Effector memory CD4-positive, alpha-beta T cell (primary cell): ENCODE measurements around the gene UBE2V1.
A peak's percentile ranks its signal among the peaks of the same experiment; 100 is the strongest.

Source experiments
- DNase-seq, 3 donors: peaks; one replicate each; pipeline ENCODE4 v3.0.0-alpha.2; 2020
- H3K27ac ChIP-seq: 2 replicates; pipeline ENCODE4 v1.7.0; 2013; ENCODE audit warnings: mild to moderate bottlenecking, low read length, moderate library complexity; ENCODE audit not compliant: insufficient read depth, poor library complexity, severe bottlenecking
- H3K27me3 ChIP-seq: replicated peaks from 2 replicates; pipeline ENCODE4 v1.7.0; 2013; ENCODE audit warnings: mild to moderate bottlenecking, low read length; ENCODE audit not compliant: insufficient read depth, control insufficient read depth, poor library complexity, severe bottlenecking
- H3K36me3 ChIP-seq: 2 replicates; pipeline ENCODE4 v1.7.0; 2013; ENCODE audit warnings: mild to moderate bottlenecking, low read length, moderate library complexity; ENCODE audit not compliant: control insufficient read depth, insufficient read depth
- H3K4me1 ChIP-seq: 2 replicates; pipeline ENCODE4 v1.7.0; 2013; ENCODE audit warnings: low read length, mild to moderate bottlenecking; ENCODE audit not compliant: control insufficient read depth, insufficient read depth, poor library complexity, severe bottlenecking
- H3K4me3 ChIP-seq: 2 replicates; pipeline ENCODE4 v1.7.0; 2013; ENCODE audit warnings: low read length, low read depth, mild to moderate bottlenecking; ENCODE audit not compliant: insufficient read depth, poor library complexity, severe bottlenecking
- H3K9me3 ChIP-seq: 2 replicates; pipeline ENCODE4 v1.7.0; 2013; ENCODE audit warnings: mild to moderate bottlenecking, low read length, moderate library complexity; ENCODE audit not compliant: control insufficient read depth

The UBE2V1 gene

DNA sequence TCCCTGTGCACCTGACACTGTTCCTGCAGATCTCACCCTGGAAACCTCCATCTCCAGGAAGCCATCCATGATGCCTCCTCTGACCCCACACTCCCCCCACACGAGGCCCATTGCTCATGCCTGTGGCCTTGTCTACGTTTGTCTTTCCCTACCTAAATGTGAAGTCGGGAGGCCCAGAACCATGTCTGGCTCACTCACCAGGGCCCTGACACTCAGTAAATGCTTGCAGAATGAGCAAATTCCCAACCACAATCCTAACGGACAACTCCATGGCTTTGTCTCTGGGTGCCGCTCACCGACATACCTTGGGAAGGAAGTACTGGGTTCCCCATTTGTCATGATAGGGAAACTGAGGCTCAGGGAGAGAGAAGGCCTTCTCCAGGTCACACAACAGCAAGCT, 33.3 kb upstream of the UBE2V1 start:
- Histone ChIP-seq H3K4me3 (peak overlapping the region; percentile 13), H3K27me3 (no peaks in the 10 kb centered on the region), H3K36me3 (peaks cover 9% of the 10 kb centered on the region), H3K4me1 (peaks cover 26% of the 10 kb centered on the region), H3K27ac (peak overlapping the region; percentile 78), H3K9me3 (no peaks in the 10 kb centered on the region)
- DNase-seq, result no peak

DNA sequence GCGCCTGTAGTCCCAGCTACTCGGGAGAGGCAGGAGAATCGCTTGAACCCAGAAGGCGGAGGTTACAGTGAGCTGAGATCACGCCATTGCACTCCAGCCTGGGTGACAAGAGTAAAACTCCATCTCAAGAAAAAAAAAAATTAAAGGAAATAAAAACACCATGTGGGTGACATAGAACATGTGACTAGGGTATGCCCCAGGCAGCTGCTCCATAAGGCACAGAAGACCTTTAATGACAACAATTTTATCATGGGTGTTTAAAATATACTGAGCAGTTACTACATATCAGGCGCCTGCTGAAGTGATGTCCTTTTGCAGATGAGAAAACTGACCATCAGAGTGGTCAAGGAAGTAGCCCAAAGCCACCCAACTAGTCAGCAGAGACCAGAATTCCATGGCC, 32.6 kb upstream of the UBE2V1 start:
- H3K27me3 ChIP-seq, result no peaks in the 10 kb centered on the region
- no peak overlapping the region for H3K4me3 ChIP-seq
- peak overlapping the region; percentile 29 for H3K27ac ChIP-seq
- DNase-seq, result no peak
- peaks cover 22% of the 10 kb centered on the region for H3K4me1 ChIP-seq
- H3K9me3 ChIP-seq, result no peaks in the 10 kb centered on the region
- peaks cover 13% of the 10 kb centered on the region for H3K36me3 ChIP-seq

DNA sequence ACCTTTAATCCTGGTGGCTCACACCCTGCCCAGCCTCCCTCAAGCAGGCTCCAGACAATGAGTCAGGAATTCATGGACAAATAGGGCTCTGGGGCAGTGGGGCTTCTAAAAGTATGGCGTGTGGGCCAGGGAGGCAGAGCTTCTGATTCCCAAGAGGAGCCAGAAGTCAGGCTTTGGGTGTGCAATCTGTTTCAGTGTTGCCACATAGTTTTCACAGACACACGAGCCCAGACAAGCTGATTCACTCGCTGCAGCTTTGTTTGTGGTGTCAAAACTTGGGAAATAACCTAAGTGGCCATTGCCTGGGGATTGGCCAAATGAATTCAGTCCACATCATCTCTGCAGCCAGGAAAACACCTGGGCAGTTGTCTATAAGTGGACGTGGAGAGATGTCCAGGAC, 31.4 kb upstream of the UBE2V1 start:
- peaks cover 22% of the 10 kb centered on the region for H3K4me1 ChIP-seq
- peaks cover 20% of the 10 kb centered on the region for H3K36me3 ChIP-seq
- H3K9me3 ChIP-seq, result no peaks in the 10 kb centered on the region
- no peaks in the 10 kb centered on the region for H3K27me3 ChIP-seq
- no peak for DNase-seq
- H3K27ac ChIP-seq, result no peak overlapping the region
- no peak overlapping the region for H3K4me3 ChIP-seq

GRCh38 chr20:50142812-50143211, 29.9 kb upstream of the UBE2V1 start:
- Histone ChIP-seq H3K4me1 (peaks cover 21% of the 10 kb centered on the region), H3K27ac (no peak overlapping the region), H3K36me3 (peaks cover 20% of the 10 kb centered on the region), H3K4me3 (no peak overlapping the region), H3K9me3 (no peaks in the 10 kb centered on the region), H3K27me3 (no peaks in the 10 kb centered on the region)
- no peak for DNase-seq

DNA sequence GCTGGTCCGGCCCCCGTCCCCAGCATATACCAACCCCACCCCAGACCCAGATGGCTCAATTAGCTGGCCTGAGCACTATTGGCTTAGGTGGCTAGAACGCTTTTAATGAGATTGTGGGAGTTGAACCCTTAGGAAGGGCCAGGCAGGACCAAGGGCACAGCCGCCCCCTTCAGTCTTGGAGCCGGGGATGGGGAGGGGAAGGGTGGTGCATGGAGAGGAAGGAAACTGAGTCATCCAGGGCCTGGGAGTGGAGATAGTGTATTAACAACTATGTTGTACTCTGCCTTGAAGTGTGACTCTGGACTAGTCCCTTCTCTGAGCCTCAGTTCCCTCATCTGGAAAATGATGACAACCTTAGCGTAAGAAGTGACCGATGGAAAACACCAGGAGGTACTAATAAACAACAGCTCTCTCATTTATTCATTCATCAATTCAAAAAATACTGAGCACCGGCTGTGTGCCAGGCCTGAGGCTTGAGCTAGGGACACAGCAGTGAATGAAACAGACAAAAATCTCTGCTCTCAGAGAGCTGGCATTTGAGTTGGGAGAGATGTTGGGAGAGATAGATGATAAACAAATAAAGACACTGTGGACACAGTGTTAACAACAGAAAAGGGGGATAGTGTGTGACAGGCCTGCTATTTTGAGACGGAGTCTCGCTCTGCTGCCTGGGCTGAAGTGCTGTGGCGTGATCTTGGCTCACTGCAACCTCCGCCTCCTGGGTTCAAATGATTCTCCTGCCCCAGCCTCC, 29.0 kb upstream of the UBE2V1 start:
- DNase-seq, result no peak
- H3K27ac ChIP-seq, result no peak overlapping the region
- peaks cover 20% of the 10 kb centered on the region for H3K36me3 ChIP-seq
- H3K27me3 ChIP-seq, result no peaks in the 10 kb centered on the region
- H3K9me3 ChIP-seq, result no peaks in the 10 kb centered on the region
- no peak overlapping the region for H3K4me3 ChIP-seq
- peaks cover 13% of the 10 kb centered on the region for H3K4me1 ChIP-seq

DNA sequence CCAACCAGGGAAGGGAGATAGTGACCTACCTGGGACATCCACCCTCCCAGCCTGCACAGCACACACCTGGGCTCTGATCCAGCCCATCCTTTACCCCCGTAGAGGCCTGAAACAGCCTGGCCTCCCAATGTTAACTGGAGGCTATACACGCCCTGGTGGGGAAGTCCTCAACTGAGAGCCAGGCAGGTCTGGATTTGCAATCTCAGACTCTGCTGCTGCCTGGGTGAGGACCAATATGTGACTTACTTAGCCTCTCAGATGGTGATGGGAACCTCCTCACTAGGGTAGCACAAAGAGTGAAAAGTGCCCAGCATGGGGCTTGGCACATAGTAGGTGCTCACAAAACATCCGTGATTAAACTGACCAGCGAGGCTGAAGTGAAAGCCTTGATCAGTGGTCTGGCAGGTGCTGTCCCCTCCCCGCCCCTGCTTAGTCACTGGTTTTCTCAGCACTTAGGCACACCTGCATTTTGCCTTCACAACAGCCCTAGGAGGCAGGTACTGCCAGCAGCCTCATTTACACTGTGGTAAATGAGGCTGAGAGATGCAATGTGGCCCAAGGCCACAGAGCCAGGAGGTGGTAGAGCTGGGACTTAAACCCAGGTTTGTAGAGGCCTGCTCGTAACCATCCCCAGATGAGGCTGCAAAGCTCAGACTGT, 28.2 kb upstream of the UBE2V1 start:
- no peak overlapping the region for H3K4me3 ChIP-seq
- H3K4me1 ChIP-seq, result peaks cover 4% of the 10 kb centered on the region
- no peaks in the 10 kb centered on the region for H3K9me3 ChIP-seq
- H3K27ac ChIP-seq, result no peak overlapping the region
- DNase-seq, result no peak
- H3K27me3 ChIP-seq, result no peaks in the 10 kb centered on the region
- peaks cover 20% of the 10 kb centered on the region for H3K36me3 ChIP-seq

- no peak for DNase-seq
- Histone ChIP-seq H3K4me3 (no peak overlapping the region), H3K27me3 (no peaks in the 10 kb centered on the region), H3K27ac (no peak overlapping the region), H3K36me3 (peaks cover 20% of the 10 kb centered on the region), H3K9me3 (no peaks in the 10 kb centered on the region), H3K4me1 (no peaks in the 10 kb centered on the region)
Measured at GRCh38 chr20:50140339-50140859, 27.4 kb upstream of the UBE2V1 start.

- H3K4me1 ChIP-seq, result no peaks in the 10 kb centered on the region
- no peak overlapping the region for H3K4me3 ChIP-seq
- DNase-seq, result no peak
- H3K36me3 ChIP-seq, result peaks cover 34% of the 10 kb centered on the region
- H3K27me3 ChIP-seq, result no peaks in the 10 kb centered on the region
- no peaks in the 10 kb centered on the region for H3K9me3 ChIP-seq
- H3K27ac ChIP-seq, result no peak overlapping the region
Measured at GRCh38 chr20:50138479-50139393, 25.8 kb upstream of the UBE2V1 start.

GRCh38 chr20:50138120-50138478, 25.1 kb upstream of the UBE2V1 start:
- Histone ChIP-seq H3K4me3 (no peak overlapping the region), H3K36me3 (peaks cover 33% of the 10 kb centered on the region), H3K4me1 (no peaks in the 10 kb centered on the region), H3K27ac (no peak overlapping the region), H3K27me3 (no peaks in the 10 kb centered on the region), H3K9me3 (no peaks in the 10 kb centered on the region)
- no peak for DNase-seq
